Peyer's patch (tissue), 4 donors: ENCODE data around the gene USP10. TPM values are rescaled to one million over a fixed set of nuclear protein-coding genes. Genes with fewer than 3 reads are reported as not detected.

Experiments used
- DNase-seq, 3 donors: peaks; one replicate each; pipeline ENCODE4 v3.0.0-alpha.2; 2017 to 2019
- H3K27ac ChIP-seq, 4 donors: fragments of 200-600 bp; sonication (generic); one replicate each; pipeline ENCODE4 v1.5.1; 2016 to 2019
- H3K27me3 ChIP-seq, 2 donors: fragments of 200-600 bp; sonication (generic); one replicate each; pipeline ENCODE4 v1.5.1; 2019
- H3K36me3 ChIP-seq, 3 donors: fragments of 200-600 bp; sonication (generic); one replicate each; pipeline ENCODE4 v1.5.1; 2016 to 2019
- H3K4me1 ChIP-seq, 4 donors: fragments of 200-600 bp; sonication (generic); one replicate each; pipeline ENCODE4 v1.5.1; 2016 to 2019
- H3K4me3 ChIP-seq, 4 donors: fragments of 200-600 bp; sonication (generic); 1 replicate in 3 of 4; 2 replicates in 1 of 4; pipeline ENCODE4 v1.5.1; 2016 to 2019; ENCODE audit warnings: mild to moderate bottlenecking in 1 of 4
- H3K9me3 ChIP-seq, 4 donors: fragments of 200-600 bp; sonication (generic); one replicate each; pipeline ENCODE4 v1.5.1; 2016 to 2019; ENCODE audit warnings: mild to moderate bottlenecking in 1 of 4
- CTCF ChIP-seq, 6 experiments: fragments of 450-650 bp in 4 of 6; fragments of 200-600 bp in 2 of 6; sonication (generic) in 1 of 6; IDR thresholded peaks; one replicate each; pipeline ENCODE4 v1.5.1; 2017 to 2019; ENCODE audit warnings: antibody characterized with exemption in 6 of 6, mild to moderate bottlenecking in 3 of 6, moderate library complexity in 1 of 6
- POLR2A ChIP-seq, 2 donors: fragments of 450-650 bp; IDR thresholded peaks; one replicate each; pipeline ENCODE4 v1.5.1; 2017; ENCODE audit warnings: antibody characterized with exemption in 2 of 2, mild to moderate bottlenecking in 2 of 2, moderate library complexity in 2 of 2
- total RNA-seq, 4 donors: library from RNA; depleted of rRNA; stranded (reverse); fragments of >200 nt; gene quantifications; one replicate each; pipeline ENCODE4 v1.1.0, GENCODE V29; 2016

USP10 gene
- total RNA-seq, 4 donors from 2014 or later, result 48.0 to 85.5 (median 59.9) TPM

GRCh38 chr16:84811529-84811928 lies 111.7 kb downstream of the USP10 start:
- no peak for DNase-seq
- peak overlapping the region in 2 of 4 donors; percentile 25 to 56 for H3K27ac ChIP-seq
- no peaks in the 10 kb centered on the region for H3K36me3 ChIP-seq
- H3K9me3 ChIP-seq, result no peaks in the 10 kb centered on the region
- no peaks in the 10 kb centered on the region for H3K27me3 ChIP-seq
- no peaks in the 10 kb centered on the region for H3K4me1 ChIP-seq
- TF ChIP-seq CTCF (IDR thresholded peaks at IDR 0.05) (no peak), POLR2A (IDR thresholded peaks at IDR 0.05) (no peak)
- no peak overlapping the region for H3K4me3 ChIP-seq

- Histone ChIP-seq H3K9me3 (no peaks in the 10 kb centered on the region), H3K27me3 (no peaks in the 10 kb centered on the region), H3K4me1 (no peaks in the 10 kb centered on the region), H3K36me3 (no peaks in the 10 kb centered on the region), H3K4me3 (no peak overlapping the region), H3K27ac (no peak overlapping the region)
- no peak for TF ChIP-seq CTCF (IDR thresholded peaks at IDR 0.05)
- TF ChIP-seq POLR2A (IDR thresholded peaks at IDR 0.05), result no peak
- no peak for DNase-seq
These were observed 113.5 kb downstream of the USP10 start for GRCh38 chr16:84813141-84813934.

GRCh38 chr16:84815462-84815861 lies 115.7 kb downstream of the USP10 start:
- TF ChIP-seq POLR2A (IDR thresholded peaks at IDR 0.05), result no peak
- no peak for TF ChIP-seq CTCF (IDR thresholded peaks at IDR 0.05)
- peaks cover 0 to 13% (median 0%) of the 10 kb centered on the region in 4 donors for H3K4me1 ChIP-seq
- no peaks in the 10 kb centered on the region for H3K27me3 ChIP-seq
- no peak for DNase-seq
- no peak overlapping the region for H3K27ac ChIP-seq
- no peak overlapping the region for H3K4me3 ChIP-seq
- no peaks in the 10 kb centered on the region for H3K9me3 ChIP-seq
- H3K36me3 ChIP-seq, result no peaks in the 10 kb centered on the region

- H3K27me3 ChIP-seq, result no peaks in the 10 kb centered on the region
- DNase-seq, result no peak
- H3K4me1 ChIP-seq, result peaks cover 0 to 14% (median 0%) of the 10 kb centered on the region in 4 donors
- H3K9me3 ChIP-seq, result no peaks in the 10 kb centered on the region
- no peaks in the 10 kb centered on the region for H3K36me3 ChIP-seq
- no peak overlapping the region for H3K27ac ChIP-seq
- no peak for TF ChIP-seq POLR2A (IDR thresholded peaks at IDR 0.05)
- no peak for TF ChIP-seq CTCF (IDR thresholded peaks at IDR 0.05)
- H3K4me3 ChIP-seq, result no peak overlapping the region
These were observed 116.2 kb downstream of the USP10 start for GRCh38 chr16:84816023-84816422.

- no peaks in the 10 kb centered on the region for H3K27me3 ChIP-seq
These were observed 116.7 kb downstream of the USP10 start for GRCh38 chr16:84816485-84816884.

GRCh38 chr16:84817206-84817605 lies 117.4 kb downstream of the USP10 start:
- Histone ChIP-seq H3K27ac (no peak overlapping the region), H3K9me3 (no peaks in the 10 kb centered on the region), H3K27me3 (no peaks in the 10 kb centered on the region), H3K4me3 (no peak overlapping the region), H3K36me3 (no peaks in the 10 kb centered on the region), H3K4me1 (peaks cover 0 to 14% (median 0%) of the 10 kb centered on the region in 4 donors)
- DNase-seq, result no peak
- no peak for TF ChIP-seq CTCF (IDR thresholded peaks at IDR 0.05)
- TF ChIP-seq POLR2A (IDR thresholded peaks at IDR 0.05), result no peak

More at GRCh38 chr16:84816485-84816884, 116.7 kb downstream of the USP10 start:
- H3K27ac ChIP-seq, result no peak overlapping the region
- no peaks in the 10 kb centered on the region for H3K36me3 ChIP-seq
- DNase-seq, result no peak
- no peaks in the 10 kb centered on the region for H3K9me3 ChIP-seq
- H3K4me1 ChIP-seq, result peaks cover 0 to 14% (median 0%) of the 10 kb centered on the region in 4 donors
- H3K4me3 ChIP-seq, result no peak overlapping the region
- TF ChIP-seq POLR2A (IDR thresholded peaks at IDR 0.05), result no peak
